ENCODE measurements around the gene EIF6.

The EIF6 gene

DNA sequence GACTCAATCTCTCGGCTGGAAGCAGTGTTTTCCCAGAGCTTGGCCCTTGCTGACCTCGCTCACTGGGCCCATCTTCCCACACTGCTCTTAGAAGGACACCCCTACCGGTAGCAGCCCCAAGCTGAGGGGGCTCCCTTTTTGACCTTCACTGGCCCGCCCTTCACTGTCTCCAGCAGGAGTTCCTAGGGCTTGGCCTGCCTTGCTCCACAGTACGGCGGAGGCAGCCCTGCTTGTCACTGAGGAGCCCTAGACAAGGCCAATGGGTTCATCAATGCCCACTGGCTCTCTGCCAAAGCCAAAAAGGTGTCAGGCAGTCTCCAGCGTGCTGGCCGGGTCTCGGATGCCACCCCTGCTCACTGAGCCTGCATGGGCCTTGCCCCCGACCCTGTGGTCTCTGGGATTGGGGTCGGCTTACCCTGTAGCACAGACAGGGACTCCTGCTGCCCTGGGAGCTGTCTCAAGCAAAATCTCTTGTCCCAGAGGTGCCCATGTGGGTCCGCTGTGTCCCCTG, 8.8 kb downstream of the EIF6 start:
- peaks cover 26% of the 10 kb centered on the region for H3K36me3 ChIP-seq
- TF ChIP-seq CTCF (IDR thresholded peaks at IDR 0.05; ENCODE audit: low read depth, low read length): no peak
- H3K4me1 ChIP-seq: no peaks in the 10 kb centered on the region

DNA sequence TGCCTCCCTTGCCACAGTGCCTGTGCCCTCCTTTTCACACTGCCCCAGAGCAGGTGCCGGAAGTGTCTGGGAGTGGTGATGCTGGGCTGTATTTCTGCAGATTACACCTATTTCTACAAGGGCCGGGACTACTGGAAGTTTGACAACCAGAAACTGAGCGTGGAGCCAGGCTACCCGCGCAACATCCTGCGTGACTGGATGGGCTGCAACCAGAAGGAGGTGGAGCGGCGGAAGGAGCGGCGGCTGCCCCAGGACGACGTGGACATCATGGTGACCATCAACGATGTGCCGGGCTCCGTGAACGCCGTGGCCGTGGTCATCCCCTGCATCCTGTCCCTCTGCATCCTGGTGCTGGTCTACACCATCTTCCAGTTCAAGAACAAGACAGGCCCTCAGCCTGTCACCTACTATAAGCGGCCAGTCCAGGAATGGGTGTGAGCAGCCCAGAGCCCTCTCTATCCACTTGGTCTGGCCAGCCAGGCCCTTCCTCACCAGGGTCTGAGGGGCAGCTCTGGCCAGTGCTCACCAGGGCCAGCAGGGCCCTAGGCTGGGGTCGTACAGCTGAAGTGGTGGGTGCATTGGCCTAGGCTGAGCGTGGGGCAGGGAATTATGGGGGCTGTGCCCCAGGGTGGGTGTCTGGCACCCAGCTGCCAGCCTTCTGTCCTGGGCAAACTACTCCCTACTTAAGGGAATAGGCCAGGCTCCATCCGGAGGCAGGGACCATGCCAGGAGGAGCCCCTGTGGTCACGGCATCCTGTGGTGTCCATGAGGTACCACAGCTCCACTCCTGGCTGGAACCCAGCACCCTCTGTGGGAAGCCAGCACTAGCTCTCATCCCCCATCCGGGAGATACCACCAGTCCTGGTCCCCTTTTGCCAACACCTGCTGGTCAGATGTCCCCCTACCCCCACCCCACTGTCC, 10.1 kb downstream of the EIF6 start:
- no peak overlapping the region for H3K4me3 ChIP-seq (ENCODE audit: low read depth, low read length)
- H3K9me3 ChIP-seq: no peaks in the 10 kb centered on the region
- no peak for TF ChIP-seq CTCF (IDR thresholded peaks at IDR 0.05; ENCODE audit: low read depth, low read length)
- H3K4me1 ChIP-seq: no peaks in the 10 kb centered on the region
- DNase-seq: no peak
- H3K36me3 ChIP-seq: peaks cover 13% of the 10 kb centered on the region
- H3K27me3 ChIP-seq: no peaks in the 10 kb centered on the region

More for the DNA sequence above, 8.8 kb downstream of the EIF6 start:
- no peak overlapping the region for H3K4me3 ChIP-seq (ENCODE audit: low read depth, low read length)
- DNase-seq: no peak
- no peaks in the 10 kb centered on the region for H3K9me3 ChIP-seq
- no peaks in the 10 kb centered on the region for H3K27me3 ChIP-seq

- Histone ChIP-seq H3K4me1 (no peaks in the 10 kb centered on the region), H3K36me3 (peaks cover 5% of the 10 kb centered on the region), H3K9me3 (no peaks in the 10 kb centered on the region), H3K4me3 (ENCODE audit: low read depth, low read length) (no peak overlapping the region), H3K27me3 (no peaks in the 10 kb centered on the region)
- DNase-seq: no peak
- TF ChIP-seq CTCF (IDR thresholded peaks at IDR 0.05; ENCODE audit: low read depth, low read length): no peak
Measured at GRCh38 chr20:35273449-35274171, 11.0 kb downstream of the EIF6 start.

GRCh38 chr20:35271904-35272303, 12.7 kb downstream of the EIF6 start:
- Histone ChIP-seq H3K4me1 (no peaks in the 10 kb centered on the region), H3K9me3 (no peaks in the 10 kb centered on the region), H3K4me3 (ENCODE audit: low read depth, low read length) (no peak overlapping the region), H3K36me3 (no peaks in the 10 kb centered on the region), H3K27me3 (no peaks in the 10 kb centered on the region)
- no peak for DNase-seq
- no peak for TF ChIP-seq CTCF (IDR thresholded peaks at IDR 0.05; ENCODE audit: low read depth, low read length)

GRCh38 chr20:35271073-35271882, 13.3 kb downstream of the EIF6 start:
- Histone ChIP-seq H3K4me1 (no peaks in the 10 kb centered on the region), H3K4me3 (ENCODE audit: low read depth, low read length) (no peak overlapping the region), H3K36me3 (no peaks in the 10 kb centered on the region), H3K9me3 (no peaks in the 10 kb centered on the region), H3K27me3 (no peaks in the 10 kb centered on the region)
- no peak for TF ChIP-seq CTCF (IDR thresholded peaks at IDR 0.05; ENCODE audit: low read depth, low read length)
- DNase-seq: no peak
